ENCODE results near the gene ME3. TPM values are rescaled to one million over a fixed set of nuclear protein-coding genes. Genes with fewer than 3 reads are reported as not detected.
A peak's percentile ranks its signal among the peaks of the same experiment; 100 is the strongest.
"Not testable (repeated sequence)": the region's sequence is repeated elsewhere in the genome, so short reads cannot be mapped to it uniquely, and the experiment has no call there.

The ME3 gene
- total and polyA plus RNA-seq, 12 donors = 13.9 to 128 (median 44.5) TPM

- no peak for TF ChIP-seq CTCF (IDR thresholded peaks at IDR 0.05)
- no peak for TF ChIP-seq POLR2A (IDR thresholded peaks at IDR 0.05)
- no peak for DNase-seq
- peak overlapping the region in 2 of 5 donors; percentile 18 to 41 for H3K27ac ChIP-seq
- intact Hi-C loops (cut with DNase I) = no loop called here
- no peaks in the 10 kb centered on the region for H3K36me3 ChIP-seq (replicated peaks in 1 of 2)
- 75 to 92% (median 85%) methylated on average over 2 of the region's 2 CpGs for WGBS, 4 donors
- H3K4me1 ChIP-seq (replicated peaks in 1 of 2) = no peaks in the 10 kb centered on the region
- no peaks in the 10 kb centered on the region for H3K9me3 ChIP-seq (replicated peaks in 1 of 3)
- no peak overlapping the region for H3K4me3 ChIP-seq
- no peaks in the 10 kb centered on the region for H3K27me3 ChIP-seq
These were observed 231.6 kb downstream of the ME3 start for GRCh38 chr11:86440843-86441242.

- peak in 3 of 7 donors; percentile 26 to 34 (median 30) for DNase-seq
- intact Hi-C loops (cut with DNase I) = no loop called here
- 73 to 89% (median 83%) methylated on average over 3 of the region's 3 CpGs for WGBS, 4 donors
These were observed 232.1 kb downstream of the ME3 start for GRCh38 chr11:86440305-86440716.

GRCh38 chr11:86438685-86439084 lies 233.7 kb downstream of the ME3 start:
- 93 to 100% (median 99%) methylated on average over 1 of the region's 1 CpG for WGBS, 4 donors
- Histone ChIP-seq H3K4me1 (replicated peaks in 1 of 2) (no peaks in the 10 kb centered on the region), H3K27me3 (no peaks in the 10 kb centered on the region), H3K4me3 (no peak overlapping the region), H3K36me3 (replicated peaks in 1 of 2) (no peaks in the 10 kb centered on the region), H3K9me3 (replicated peaks in 1 of 3) (no peaks in the 10 kb centered on the region), H3K27ac (no peak overlapping the region)
- no peak for TF ChIP-seq CTCF (IDR thresholded peaks at IDR 0.05)
- TF ChIP-seq POLR2A (IDR thresholded peaks at IDR 0.05) = no peak
- DNase-seq = no peak
- intact Hi-C loops (cut with DNase I) = no loop called here

More at GRCh38 chr11:86440305-86440716, 232.1 kb downstream of the ME3 start:
- TF ChIP-seq CTCF (IDR thresholded peaks at IDR 0.05) = no peak
- no peak for TF ChIP-seq POLR2A (IDR thresholded peaks at IDR 0.05)
- Histone ChIP-seq H3K36me3 (replicated peaks in 1 of 2) (no peaks in the 10 kb centered on the region), H3K9me3 (replicated peaks in 1 of 3) (no peaks in the 10 kb centered on the region), H3K4me1 (replicated peaks in 1 of 2) (no peaks in the 10 kb centered on the region), H3K27ac (peak overlapping the region in 2 of 5 donors; percentile 18 to 41), H3K27me3 (no peaks in the 10 kb centered on the region), H3K4me3 (no peak overlapping the region)

- TF ChIP-seq CTCF (IDR thresholded peaks at IDR 0.05) = no peak
- TF ChIP-seq POLR2A (IDR thresholded peaks at IDR 0.05) = no peak
- DNase-seq = no peak
- intact Hi-C loops (cut with DNase I) = no loop called here
- H3K36me3 ChIP-seq (replicated peaks in 1 of 2) = no peaks in the 10 kb centered on the region
- H3K4me1 ChIP-seq (replicated peaks in 1 of 2) = no peaks in the 10 kb centered on the region
- 94 to 100% (median 96%) methylated on average over 2 of the region's 2 CpGs; no CpG with 5 or more reads in 1 of the 4 donors for WGBS, 4 donors
- H3K4me3 ChIP-seq = no peak overlapping the region
- H3K27me3 ChIP-seq = no peaks in the 10 kb centered on the region
- no peaks in the 10 kb centered on the region for H3K9me3 ChIP-seq (replicated peaks in 1 of 3)
- no peak overlapping the region for H3K27ac ChIP-seq
These were observed 236.7 kb downstream of the ME3 start for GRCh38 chr11:86435711-86436110.

GRCh38 chr11:86433361-86434095 lies 238.9 kb downstream of the ME3 start:
- H3K36me3 ChIP-seq (replicated peaks in 1 of 2); H3K27me3 ChIP-seq; H3K27ac ChIP-seq; H3K9me3 ChIP-seq (replicated peaks in 1 of 3); H3K4me1 ChIP-seq (replicated peaks in 1 of 2); H3K4me3 ChIP-seq; intact Hi-C loops (cut with DNase I); DNase-seq: not testable (repeated sequence)
- WGBS, 4 donors = 97 to 100% (median 98%) methylated on average over 4 to 38 of the region's 38 CpGs
